GM12878 (cell line): ENCODE results near the gene MLF1. TPM values are rescaled to one million over a fixed set of nuclear protein-coding genes. Genes with fewer than 3 reads are reported as not detected.

Experiments used
- ATF7 ChIP-seq: fragments of 450-650 bp; IDR thresholded peaks from 2 replicates; pipeline ENCODE4 v1.6.1; 2016; ENCODE audit warnings: low read depth, mild to moderate bottlenecking
- BCLAF1 ChIP-seq: fragments of 450-650 bp; IDR thresholded peaks from 2 replicates; pipeline ENCODE4 v1.6.1; 2017; ENCODE audit warnings: antibody characterized with exemption, mild to moderate bottlenecking, moderate library complexity
- BHLHE40 ChIP-seq, 2 experiments: fragments of 450-650 bp in 1 of 2; IDR thresholded peaks; 2 replicates each; pipeline ENCODE4 v1.6.1; 2011 to 2017; ENCODE audit warnings: low read depth in 2 of 2, borderline replicate concordance in 1 of 2, improper control_type of control experiment in 1 of 2, low read length in 1 of 2, mild to moderate bottlenecking in 1 of 2
- BMI1 ChIP-seq: fragments of 450-650 bp; IDR thresholded peaks from 2 replicates; pipeline ENCODE4 v1.6.1; 2016; ENCODE audit warnings: mild to moderate bottlenecking, moderate library complexity, borderline replicate concordance
- CHD1 ChIP-seq: IDR thresholded peaks from 2 replicates; pipeline ENCODE4 v1.6.1; 2012; ENCODE audit warnings: low read depth, low read length, improper control_type of control experiment
- ELK1 ChIP-seq: IDR thresholded peaks from 2 replicates; pipeline ENCODE4 v1.6.1; 2012; ENCODE audit warnings: low read depth, low read length, improper control_type of control experiment
- FOXK2 ChIP-seq: fragments of 450-650 bp; IDR thresholded peaks from 2 replicates; pipeline ENCODE4 v1.6.1; 2017; ENCODE audit warnings: mild to moderate bottlenecking, moderate library complexity
- HDAC6 ChIP-seq: fragments of 200-600 bp; sonication (generic); IDR thresholded peaks from one replicate; pipeline ENCODE4 v1.8.0; 2017; ENCODE audit warnings: antibody characterized with exemption; ENCODE audit not compliant: unreplicated experiment
- HDGF ChIP-seq: fragments of 450-650 bp; IDR thresholded peaks from 2 replicates; pipeline ENCODE4 v1.6.1; 2016; ENCODE audit warnings: antibody characterized with exemption
- IKZF2 ChIP-seq, 2 experiments: fragments of 450-650 bp; IDR thresholded peaks; 2 replicates each; pipeline ENCODE4 v1.6.1; 2017; ENCODE audit warnings: mild to moderate bottlenecking in 2 of 2, moderate library complexity in 2 of 2
- IRF5 ChIP-seq: fragments of 450-650 bp; IDR thresholded peaks from 2 replicates; pipeline ENCODE4 v1.6.1; 2017; ENCODE audit warnings: borderline replicate concordance
- JUND ChIP-seq: IDR thresholded peaks from 2 replicates; pipeline ENCODE4 v1.6.1; 2012; ENCODE audit warnings: low read depth, mild to moderate bottlenecking, low read length, improper control_type of control experiment, moderate library complexity
- KAT2A ChIP-seq: conservative IDR thresholded peaks from 2 replicates; pipeline ENCODE4 v1.6.1; 2011; ENCODE audit warnings: low read depth, low read length; ENCODE audit not compliant: control insufficient read depth
- KLF5 ChIP-seq: fragments of 450-650 bp; IDR thresholded peaks from 2 replicates; pipeline ENCODE4 v1.6.1; 2014; ENCODE audit warnings: mild to moderate bottlenecking; ENCODE audit not compliant: partially characterized antibody
- NBN ChIP-seq: fragments of 450-650 bp; IDR thresholded peaks from 2 replicates; pipeline ENCODE4 v1.6.1; 2016
- PAX5 ChIP-seq: IDR thresholded peaks from 2 replicates; pipeline ENCODE4 v1.6.1; 2011; ENCODE audit warnings: low read depth, low read length, borderline replicate concordance
- RB1 ChIP-seq: fragments of 450-650 bp; formaldehyde crosslinking; IDR thresholded peaks from 2 replicates; pipeline ENCODE4 v1.6.1; 2017; ENCODE audit warnings: mild to moderate bottlenecking, borderline replicate concordance
- SPI1 ChIP-seq: IDR thresholded peaks from 2 replicates; pipeline ENCODE4 v1.6.1; 2011; ENCODE audit warnings: low read depth, mild to moderate bottlenecking, low read length, moderate library complexity, borderline replicate concordance; ENCODE audit not compliant: insufficient read depth
- SREBF1 ChIP-seq: IDR thresholded peaks from 2 replicates; pipeline ENCODE4 v1.6.1; 2012; ENCODE audit warnings: mild to moderate bottlenecking, low read length
- STAT3 ChIP-seq: IDR thresholded peaks from 2 replicates; pipeline ENCODE4 v1.6.1; 2011; ENCODE audit warnings: low read depth, low read length, improper control_type of control experiment
- SUPT20H ChIP-seq: IDR thresholded peaks from 2 replicates; pipeline ENCODE4 v1.6.1; 2011; ENCODE audit warnings: low read depth, mild to moderate bottlenecking, low read length, moderate library complexity, borderline replicate concordance; ENCODE audit not compliant: control insufficient read depth
- TARDBP ChIP-seq: IDR thresholded peaks from 2 replicates; pipeline ENCODE4 v1.6.1; 2016; ENCODE audit warnings: borderline replicate concordance
- TBL1XR1 ChIP-seq: IDR thresholded peaks from 2 replicates; pipeline ENCODE4 v1.6.1; 2012; ENCODE audit warnings: low read depth, low read length, improper control_type of control experiment
- USF2 ChIP-seq: IDR thresholded peaks from 2 replicates; pipeline ENCODE4 v1.6.1; 2011; ENCODE audit warnings: low read depth, low read length, improper control_type of control experiment, borderline replicate concordance
- ZNF24 ChIP-seq: fragments of 450-650 bp; IDR thresholded peaks from 2 replicates; pipeline ENCODE4 v1.6.1; 2017; ENCODE audit warnings: antibody characterized with exemption, mild to moderate bottlenecking
- polyA plus RNA-seq, 11 experiments: library from polyadenylated mRNA; depleted of rRNA in 4 of 11; unstranded in 6 of 11; stranded (reverse) in 5 of 11; fragments of >200 nt; fragmentation: Nextera tagmentation in 4 of 11; fragmentation: Illumina TruSeq in 1 of 11; extraction: Ambion mirVana in 4 of 11; extraction: Trizol in 1 of 11; gene quantifications; 1 replicate in 1 of 11; 2 replicates in 10 of 11; pipeline versions ENCODE4 v1.2.1 to v1.2.3, GENCODE V29; 2011 to 2016; ENCODE audit warnings: inconsistent platforms in 2 of 11, missing spikeins in 2 of 11, low read depth in 1 of 11
- total RNA-seq, 4 experiments: library from RNA; depleted of rRNA in 3 of 4; stranded (reverse); fragments of >200 nt in 3 of 4; fragmentation: Illumina TruSeq in 1 of 4; extraction: Trizol in 1 of 4; gene quantifications; 2 replicates each; pipeline versions ENCODE4 v1.2.1 to v1.2.3, GENCODE V29; 2013 to 2021

The MLF1 gene
- total and polyA plus RNA-seq, 10 of the 15 experiments (the other 5 are each of a cell fraction or from before 2014, with no cell fraction given), result 0.19 to 0.69 (median 0.40) TPM; not detected in 2

GRCh38 chr3:158644345-158644908, 73.4 kb downstream of the MLF1 start, which contains the start of gene GFM1 (continued):
- peak; percentile 68 for TF ChIP-seq KLF5
- peak; percentile 87 for TF ChIP-seq TARDBP
- peak; percentile 84; the same call in 1 of the 2 replicates for TF ChIP-seq HDGF
- TF ChIP-seq KAT2A, result no peak
- no peak for TF ChIP-seq USF2
- TF ChIP-seq SPI1, result no peak
- TF ChIP-seq STAT3, result no peak
- peak; percentile 77 to 84 for TF ChIP-seq IKZF2 (IDR thresholded peaks at IDR 0.05)
- no peak for TF ChIP-seq IRF5
- peak; percentile 93 for TF ChIP-seq NBN
- peak; percentile 81 for TF ChIP-seq SREBF1
- TF ChIP-seq ZNF24, result 0 out of 2 replicates have a peak, but pooled peaks have one; percentile 12
- TF ChIP-seq BMI1, result no peak
- no peak for TF ChIP-seq CHD1
- TF ChIP-seq SUPT20H, result no peak
- TF ChIP-seq ELK1, result no peak
- TF ChIP-seq TBL1XR1, result 0 out of 2 replicates have a peak, but pooled peaks have one; percentile 71
- peak; percentile 51 for TF ChIP-seq ATF7
- peak; percentile 79; the same call in 1 of the 2 replicates for TF ChIP-seq RB1
- TF ChIP-seq BCLAF1, result no peak
- no peak for TF ChIP-seq JUND
- TF ChIP-seq PAX5, result peak; percentile 77; the same call in 1 of the 2 replicates
- TF ChIP-seq FOXK2, result no peak
- TF ChIP-seq BHLHE40 (IDR thresholded peaks at IDR 0.05; ENCODE audit: borderline replicate concordance in 1 of 2, low read depth in 2 of 2, low read length in 1 of 2), result peak; percentile 92 to 96
- no peak for TF ChIP-seq HDAC6
